Inflammatory macrophage treated with lipopolysaccharide for 4 hours (primary cell): ENCODE results near the gene CCDC89.
"Not testable (repeated sequence)": the region's sequence is repeated elsewhere in the genome, so short reads cannot be mapped to it uniquely, and the experiment has no call there.

Experiments
- DNase-seq: peaks from one replicate; pipeline ENCODE4 v3.0.0-alpha.2; 2020

The CCDC89 gene

DNA sequence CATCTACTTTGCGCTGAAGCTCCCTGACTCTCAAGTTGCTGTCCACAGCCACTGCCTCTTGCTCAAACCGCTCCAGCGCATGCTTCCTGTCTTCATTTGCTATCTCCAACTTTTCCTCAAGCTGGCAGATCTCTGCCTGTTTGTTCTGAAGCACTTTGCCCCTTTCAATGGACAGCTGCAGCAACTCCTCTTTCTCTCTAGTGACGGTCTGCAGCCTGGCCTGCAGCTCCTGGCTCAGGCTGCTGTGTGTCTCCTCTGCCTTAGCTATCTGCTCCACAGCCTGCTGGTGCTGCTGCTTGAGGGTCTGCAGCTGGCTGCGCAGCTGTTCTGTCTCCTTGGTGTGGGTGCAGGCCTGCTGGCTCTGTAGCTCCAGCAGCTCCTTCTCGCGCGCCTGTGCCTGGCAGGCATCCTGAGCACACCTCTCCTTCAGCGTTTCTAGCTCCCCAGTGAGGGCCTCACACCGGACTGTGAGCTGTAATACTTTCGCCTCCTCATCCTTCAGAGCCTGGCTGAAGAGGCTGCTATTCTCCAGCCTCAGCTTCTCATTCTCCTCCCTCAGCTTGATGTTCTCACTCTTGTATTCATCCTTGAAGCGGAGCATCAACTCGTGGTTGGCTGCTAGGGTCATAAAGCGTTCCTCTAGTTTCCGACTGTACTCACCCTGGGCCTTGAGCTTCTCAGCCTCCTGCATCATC is 723 bp downstream of the CCDC89 start:
- no peak for DNase-seq

GRCh38 chr11:85682330-85683305 is 3.4 kb downstream of the CCDC89 start:
- DNase-seq, result peak; percentile 18

DNA sequence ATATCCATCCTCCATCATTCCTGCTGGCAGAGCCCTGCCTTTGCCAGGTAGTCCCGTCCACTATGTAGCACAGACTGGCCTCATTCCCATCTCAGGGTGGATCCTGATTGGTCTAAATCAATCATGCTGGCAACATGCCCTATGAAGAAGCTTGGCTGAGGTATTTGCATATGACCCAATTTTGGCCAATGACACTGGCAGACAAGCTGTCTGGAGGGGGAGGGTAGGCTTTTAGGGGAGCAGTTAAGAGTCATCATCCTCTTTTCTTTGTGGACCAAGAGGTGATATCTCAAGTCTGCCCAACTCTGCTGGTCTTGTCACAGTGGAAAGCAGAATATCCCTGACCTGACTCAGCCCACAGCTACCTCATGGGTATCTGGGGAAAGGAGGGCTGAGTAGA is 5.1 kb downstream of the CCDC89 start:
- DNase-seq, result no peak

DNA sequence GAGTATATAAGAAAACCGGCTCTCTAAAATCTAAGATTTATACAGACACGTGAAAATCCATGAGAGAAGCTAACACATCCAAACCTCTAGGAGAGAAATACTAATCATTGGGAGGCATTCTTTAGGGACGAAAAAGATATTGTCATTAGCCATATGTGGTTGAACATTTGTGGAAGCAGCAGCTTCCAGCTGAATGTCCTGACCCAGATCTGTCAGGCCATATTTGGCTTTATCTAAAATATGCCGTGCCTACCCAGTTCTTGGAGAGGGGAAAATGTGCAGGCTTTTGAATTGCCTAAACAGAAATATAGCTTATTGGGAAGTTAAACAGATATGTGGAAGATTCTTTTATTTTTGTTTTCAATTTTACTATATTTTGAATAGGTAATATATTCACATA is 6.4 kb downstream of the CCDC89 start:
- no peak for DNase-seq

- DNase-seq, result no peak
Measured at GRCh38 chr11:85673393-85673792, 12.6 kb downstream of the CCDC89 start.

DNA sequence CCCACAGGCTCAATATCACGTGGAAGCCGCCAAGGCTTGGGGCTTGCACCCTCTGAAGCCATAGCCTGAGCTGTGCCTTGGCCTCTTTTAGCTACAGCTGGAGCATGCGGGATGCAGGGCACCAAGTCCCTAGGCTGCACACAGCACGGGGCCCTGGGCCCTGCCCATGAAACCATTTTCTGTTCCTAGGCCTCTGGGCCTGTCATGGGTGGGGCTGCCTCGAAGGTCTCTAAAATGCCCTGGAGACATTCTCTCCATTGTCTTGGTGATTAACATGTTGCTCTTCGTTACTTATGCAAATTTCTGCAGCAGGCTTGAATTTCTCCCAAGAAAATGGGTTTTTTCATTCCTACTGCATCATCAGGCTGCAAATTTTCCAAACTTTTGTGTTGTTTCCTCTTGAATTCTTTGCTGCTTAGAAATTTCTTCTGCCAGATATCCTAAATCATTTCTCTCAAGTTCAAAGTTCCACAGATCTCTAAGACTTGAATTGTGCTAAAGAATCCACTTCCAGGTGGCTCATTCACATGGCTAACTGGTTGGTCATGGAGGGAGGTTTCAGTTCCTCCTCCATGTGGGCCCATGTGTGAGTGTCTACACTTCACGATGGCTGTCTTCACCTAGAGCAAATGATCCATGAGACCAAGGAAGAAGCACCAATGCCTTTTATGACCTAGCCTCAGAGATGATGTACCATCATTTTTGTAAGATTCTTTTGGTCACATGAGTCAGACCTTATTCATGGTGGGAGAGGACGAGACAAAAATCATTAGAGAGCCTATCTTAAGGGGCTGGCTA is 13.7 kb downstream of the CCDC89 start:
- no peak for DNase-seq

DNA sequence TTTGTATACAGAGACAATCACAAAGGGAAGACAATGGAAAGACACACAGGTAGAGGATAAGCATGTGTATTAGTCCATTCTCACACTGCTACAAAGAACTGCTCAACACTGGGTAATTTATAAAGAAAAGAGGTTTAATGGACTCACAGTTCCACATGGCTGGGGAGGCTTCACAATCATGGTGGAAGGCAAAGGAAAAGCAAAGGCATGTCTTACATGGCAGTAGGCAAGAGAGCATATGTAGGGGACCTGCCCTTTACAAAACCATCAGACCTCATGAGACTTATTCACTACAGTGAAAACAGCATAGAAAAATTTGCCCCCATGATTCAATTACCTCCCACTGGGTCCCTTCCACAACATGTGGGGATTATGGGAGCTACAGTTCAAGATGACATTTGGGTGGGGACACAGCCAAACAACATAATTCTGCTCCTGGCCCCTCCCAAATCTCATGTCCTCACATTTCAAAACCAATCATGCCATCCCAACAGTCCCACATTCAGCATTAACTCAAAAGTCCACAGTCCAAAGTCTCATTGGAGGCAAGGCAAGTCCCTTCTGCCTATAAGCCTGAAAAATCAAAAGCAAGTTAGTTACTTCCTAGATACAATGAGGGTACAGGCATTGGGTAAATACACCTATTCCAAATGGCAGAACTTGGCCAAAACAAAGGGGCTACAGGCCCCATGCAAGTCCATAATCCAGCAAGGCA is 14.9 kb downstream of the CCDC89 start:
- DNase-seq, result not testable (repeated sequence)

GRCh38 chr11:85668157-85668556 is 17.8 kb downstream of the CCDC89 start:
- no peak for DNase-seq

GRCh38 chr11:85666687-85667086 is 19.3 kb downstream of the CCDC89 start:
- DNase-seq, result no peak

DNA sequence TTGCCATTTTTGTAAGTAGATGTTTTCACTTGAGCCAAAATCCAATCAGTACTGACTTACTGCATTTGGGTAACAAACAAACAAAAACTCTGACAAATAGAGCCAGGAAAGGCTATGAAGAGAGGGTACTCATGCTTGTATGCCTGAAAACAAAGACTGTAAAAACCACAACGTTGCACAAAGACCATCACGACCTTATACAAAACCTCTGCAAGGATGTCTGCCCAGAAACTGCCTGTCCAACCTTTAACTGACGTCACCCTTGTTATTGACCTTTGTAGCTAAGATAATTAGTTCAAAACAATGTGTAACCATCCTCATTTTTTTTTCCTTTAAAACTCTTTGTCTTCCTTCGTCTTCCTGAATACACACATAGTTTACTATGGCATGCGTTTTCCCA is 20.3 kb downstream of the CCDC89 start:
- no peak for DNase-seq

GRCh38 chr11:85664615-85665481 is 21.1 kb downstream of the CCDC89 start, which contains the start of gene CREBZF:
Gene CREBZF (minus strand): TSS chr11:85665129. CDS start chr11:85664875, 254 bp downstream.
- DNase-seq, result peak; percentile 97

DNA sequence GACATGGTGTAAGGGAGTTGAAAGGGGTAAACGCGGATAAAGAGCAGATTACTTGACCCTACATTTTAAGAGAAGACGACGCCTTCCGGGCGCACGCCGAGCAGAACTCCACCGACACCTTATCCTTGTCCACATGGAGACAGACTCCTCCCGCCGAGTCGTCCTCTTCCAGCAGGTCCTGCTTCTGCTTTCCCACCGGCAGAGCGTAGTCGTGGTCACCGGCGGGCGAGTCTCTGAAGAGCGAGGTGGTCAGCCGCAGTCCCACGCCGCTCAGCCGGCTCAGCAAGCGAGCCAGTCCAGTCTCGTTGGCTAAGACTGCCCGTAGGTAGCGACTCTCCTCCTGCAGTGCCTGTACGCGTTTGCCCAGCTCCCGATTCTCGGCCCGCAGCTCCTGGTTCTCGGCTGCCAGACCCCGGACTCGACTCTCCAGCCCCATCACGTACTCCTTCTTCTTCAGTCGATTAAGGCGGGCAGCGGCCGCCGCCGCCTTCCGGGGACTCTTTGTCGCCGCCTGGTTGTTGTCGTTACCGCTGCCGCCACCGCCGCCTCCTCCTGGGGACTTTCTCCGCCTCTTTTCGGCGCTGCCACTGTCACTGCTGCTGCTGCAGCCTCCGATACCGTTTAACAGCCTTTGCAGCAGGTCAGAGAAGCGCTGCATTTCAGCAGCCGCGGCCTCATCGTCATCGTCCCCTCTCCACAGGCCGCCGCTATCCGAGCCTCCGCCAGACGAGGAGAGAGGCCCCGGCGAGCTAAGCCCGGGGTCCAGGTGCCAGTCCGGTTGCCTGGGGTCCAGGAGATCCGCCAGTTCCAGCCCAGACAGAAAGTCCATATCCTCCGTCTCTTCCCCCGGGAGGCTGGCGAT is 22.0 kb downstream of the CCDC89 start:
- peak; percentile 81 for DNase-seq

GRCh38 chr11:85663080-85663752 is 22.8 kb downstream of the CCDC89 start:
- no peak for DNase-seq

DNA sequence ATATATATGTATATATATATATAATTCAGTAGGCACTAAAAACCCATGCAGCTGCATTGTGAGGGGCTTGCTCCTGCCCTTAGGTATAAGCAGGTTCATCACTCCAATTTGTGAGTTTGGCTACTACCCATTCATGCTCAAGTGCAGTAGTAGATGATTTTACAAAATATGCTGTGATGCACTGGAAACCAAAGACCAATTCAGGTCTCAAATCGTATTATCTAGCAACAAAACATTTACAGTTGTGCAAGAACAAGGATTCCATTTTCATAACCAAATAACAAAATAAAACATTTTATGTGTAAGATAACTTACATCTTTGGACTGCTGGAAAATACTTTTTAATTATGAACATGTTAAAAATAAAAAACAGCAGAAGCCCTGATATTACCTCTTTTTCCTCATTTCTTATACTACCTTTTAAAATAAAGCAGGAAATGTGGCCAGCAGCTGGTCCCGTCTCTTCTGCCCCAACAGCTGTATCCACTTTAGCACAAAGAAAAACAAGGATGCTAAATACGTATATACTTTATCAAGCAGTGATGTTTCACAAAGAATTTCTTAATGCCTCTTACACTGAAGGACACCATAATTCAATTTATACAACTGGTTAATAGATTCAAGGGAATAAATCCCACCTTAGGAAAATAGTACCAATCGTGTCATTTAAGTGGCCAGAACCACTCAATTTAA is 23.9 kb downstream of the CCDC89 start:
- no peak for DNase-seq

DNA sequence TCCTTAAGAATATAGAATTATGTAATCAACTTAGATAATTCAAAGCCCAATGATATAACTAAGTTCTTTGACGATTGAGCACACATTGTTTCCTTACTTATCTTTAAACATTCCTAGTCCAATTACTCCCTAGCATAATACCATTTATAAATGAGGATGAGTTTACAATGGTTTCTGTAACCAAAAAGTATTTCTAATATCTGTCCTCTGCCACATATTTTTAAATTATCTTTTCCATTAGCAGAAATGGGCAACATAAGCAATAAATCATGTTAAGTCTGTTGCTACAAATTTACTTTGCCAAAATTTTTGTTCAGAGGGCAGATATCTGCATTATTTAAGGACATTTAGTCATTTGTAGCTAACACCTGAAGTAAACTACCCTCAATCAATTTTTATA is 27.8 kb downstream of the CCDC89 start:
- no peak for DNase-seq

DNA sequence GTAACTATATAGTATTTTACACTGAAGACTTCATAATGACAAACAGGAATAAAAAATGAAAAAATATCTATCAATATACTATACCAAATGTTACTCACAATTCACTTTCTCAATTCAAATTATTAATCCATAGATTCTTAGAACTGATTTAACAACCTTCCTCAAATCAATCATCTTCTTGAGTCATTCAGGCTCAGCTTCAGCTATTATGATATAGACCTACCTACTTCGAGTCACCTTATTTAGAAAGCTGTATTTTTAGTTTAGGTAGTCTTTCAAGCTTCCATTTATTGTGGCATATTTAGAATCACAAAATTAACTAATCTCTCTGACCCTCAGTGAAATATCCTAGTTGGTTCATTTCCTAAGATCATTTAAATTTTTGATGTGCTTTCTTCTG is 29.2 kb downstream of the CCDC89 start:
- no peak for DNase-seq

GRCh38 chr11:85654343-85654742 is 31.7 kb downstream of the CCDC89 start:
- not testable (repeated sequence) for DNase-seq

- DNase-seq, result peak; percentile 26
Measured at GRCh38 chr11:85652786-85653447, 33.1 kb downstream of the CCDC89 start.

- no peak for DNase-seq
Measured at GRCh38 chr11:85651118-85651517, 34.9 kb downstream of the CCDC89 start.
